Activated T-helper 17 cell treated with anti-CD3 and anti-CD28 coated beads, Interleukin-2, amount 50 U/mL, for 72 hours (primary cell): ENCODE measurements around the gene YPEL1. TPM values are rescaled to one million over a fixed set of nuclear protein-coding genes. Genes with fewer than 3 reads are reported as not detected.

Source experiments
- ATAC-seq: fragments of 150-1000 bp; cut with Tn5 transposase; replicated peaks from 2 replicates; pipeline ENCODE4 v1.10.0; 2021; ENCODE audit warnings: mild to moderate bottlenecking, moderate library complexity
- H3K27ac Mint-ChIP-seq: one replicate; pipeline ENCODE4 v1.8.0; 2022; ENCODE audit warnings: mixed read lengths
- H3K27me3 Mint-ChIP-seq: one replicate; pipeline ENCODE4 v1.8.0; 2022; ENCODE audit warnings: mixed read lengths
- H3K36me3 Mint-ChIP-seq: one replicate; pipeline ENCODE4 v1.8.0; 2022; ENCODE audit warnings: low read depth, mild to moderate bottlenecking, mixed read lengths
- H3K4me1 Mint-ChIP-seq: one replicate; pipeline ENCODE4 v1.8.0; 2022; ENCODE audit warnings: mixed read lengths
- H3K4me3 Mint-ChIP-seq: one replicate; pipeline ENCODE4 v1.8.0; 2022; ENCODE audit warnings: mild to moderate bottlenecking, mixed read lengths
- H3K9me3 Mint-ChIP-seq: one replicate; pipeline ENCODE4 v1.8.0; 2022; ENCODE audit warnings: mixed read lengths
- total RNA-seq, 2 donors: library from RNA; stranded (reverse); gene quantifications; one replicate each; pipeline ENCODE4 v1.2.3, GENCODE V29; 2022

Gene YPEL1
- total RNA-seq: 1 to 10 TPM in 1 of 2 donors, under 1 TPM in 1; 0.91 to 4.6 TPM

DNA sequence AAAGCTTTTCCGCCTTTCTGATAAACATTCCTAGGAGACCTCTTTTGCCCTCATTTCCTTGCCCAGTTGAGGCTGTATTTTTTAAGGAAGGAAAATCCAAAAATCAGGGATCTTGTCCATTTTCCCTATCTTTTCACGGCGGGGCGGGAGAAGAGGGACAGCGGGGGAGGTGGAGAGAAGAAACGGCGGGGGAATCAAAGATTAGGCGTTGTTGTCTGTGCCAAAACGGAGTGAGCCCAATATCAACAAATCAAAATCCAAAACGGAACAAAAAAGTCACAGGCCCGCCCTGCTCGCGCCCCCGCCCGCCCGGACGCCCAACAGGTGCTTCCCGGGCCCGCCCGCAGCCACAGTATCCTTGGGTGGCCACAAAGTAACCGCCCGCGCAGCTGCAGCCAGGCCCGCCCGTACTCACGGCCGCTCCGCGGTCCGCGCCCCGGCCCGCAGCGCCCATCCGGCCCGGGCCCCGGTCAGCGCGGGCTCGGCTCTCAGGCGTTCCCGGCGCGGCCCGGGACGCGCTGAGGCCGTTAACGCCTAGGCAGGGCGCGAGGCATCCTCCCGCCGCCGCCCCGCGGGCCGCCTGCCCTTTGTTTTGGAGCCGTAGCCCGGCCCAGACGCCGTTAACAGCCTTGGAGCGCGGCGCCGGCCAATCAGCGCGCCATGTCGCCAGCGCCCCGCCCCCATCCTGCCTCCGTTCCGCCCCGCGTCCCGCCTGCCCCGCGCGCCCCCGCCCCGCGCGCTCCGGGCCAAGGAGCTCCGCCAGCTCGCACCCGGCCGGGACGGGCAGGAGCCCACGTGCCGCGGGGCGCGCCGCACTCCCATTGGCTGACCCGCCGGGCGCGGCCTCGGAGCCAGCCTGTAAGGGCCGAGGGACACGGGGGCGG, at the start of gene YPEL1:
Gene YPEL1 (minus strand): TSS at position 595 of the 884 bp plus-strand sequence. CDS start 25,050 bp downstream, outside the sequence.
- peak within 1 kb of the TSS; percentile 85 for H3K27ac Mint-ChIP-seq
- peak within 1 kb of the TSS; percentile 90 for H3K4me3 Mint-ChIP-seq
- H3K36me3 Mint-ChIP-seq: no peaks in the 10 kb centered on the region
- H3K27me3 Mint-ChIP-seq: no peaks in the 10 kb centered on the region
- peaks cover 12% of the 10 kb centered on the region for H3K4me1 Mint-ChIP-seq
- peak; percentile 94 for ATAC-seq
- H3K9me3 Mint-ChIP-seq: no peaks in the 10 kb centered on the region

GRCh38 chr22:21780259-21780658, 44.7 kb upstream of the YPEL1 start:
- Mint-ChIP-seq H3K4me1 (peaks cover 4% of the 10 kb centered on the region), H3K27me3 (no peaks in the 10 kb centered on the region), H3K9me3 (no peaks in the 10 kb centered on the region), H3K4me3 (no peak overlapping the region), H3K36me3 (peaks cover 63% of the 10 kb centered on the region), H3K27ac (no peak overlapping the region)
- ATAC-seq: no peak

GRCh38 chr22:21779444-21779843, 43.9 kb upstream of the YPEL1 start:
- Mint-ChIP-seq H3K36me3 (peaks cover 55% of the 10 kb centered on the region), H3K4me3 (no peak overlapping the region), H3K27me3 (no peaks in the 10 kb centered on the region), H3K4me1 (peaks cover 4% of the 10 kb centered on the region), H3K27ac (no peak overlapping the region), H3K9me3 (no peaks in the 10 kb centered on the region)
- no peak for ATAC-seq

DNA sequence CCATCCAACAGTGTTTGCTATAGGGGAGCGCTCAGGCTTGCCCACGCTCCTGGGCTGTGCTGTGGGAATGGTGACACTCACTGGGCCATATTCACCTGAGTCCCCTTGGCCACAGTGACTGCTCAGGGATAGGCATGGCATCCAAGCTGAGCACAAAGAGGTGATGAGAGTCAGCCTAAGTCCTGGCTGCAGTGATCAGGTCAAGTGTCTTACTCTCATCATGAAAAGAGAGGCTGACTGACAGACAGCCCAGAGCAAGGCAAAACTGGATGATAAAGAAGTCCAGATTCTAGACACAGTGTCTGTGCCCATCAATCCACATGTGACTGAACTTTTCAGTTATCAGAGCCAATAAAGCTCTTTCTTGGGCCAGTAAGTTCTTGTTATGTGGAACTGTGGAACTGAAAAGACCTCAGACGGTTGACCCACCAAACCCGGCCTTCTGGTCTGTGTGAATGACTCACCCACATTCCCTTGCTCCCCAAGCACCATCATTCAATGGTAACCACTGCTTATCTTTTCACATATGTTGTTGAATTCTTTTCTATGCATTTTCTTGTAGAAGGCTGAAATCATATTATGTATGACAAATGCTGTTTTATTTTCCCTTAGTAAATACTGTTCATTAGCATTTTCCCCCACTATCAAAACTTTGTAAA, 43.2 kb upstream of the YPEL1 start:
- Mint-ChIP-seq H3K27ac (no peak overlapping the region), H3K27me3 (no peaks in the 10 kb centered on the region), H3K36me3 (peaks cover 49% of the 10 kb centered on the region), H3K4me1 (peaks cover 4% of the 10 kb centered on the region), H3K4me3 (no peak overlapping the region), H3K9me3 (no peaks in the 10 kb centered on the region)
- no peak for ATAC-seq

GRCh38 chr22:21771631-21771976, 36.0 kb upstream of the YPEL1 start:
- no peak overlapping the region for H3K27ac Mint-ChIP-seq
- no peak overlapping the region for H3K4me3 Mint-ChIP-seq
- H3K36me3 Mint-ChIP-seq: peaks cover 74% of the 10 kb centered on the region
- no peak for ATAC-seq
- peaks cover 17% of the 10 kb centered on the region for H3K4me1 Mint-ChIP-seq
- H3K27me3 Mint-ChIP-seq: no peaks in the 10 kb centered on the region
- H3K9me3 Mint-ChIP-seq: no peaks in the 10 kb centered on the region

DNA sequence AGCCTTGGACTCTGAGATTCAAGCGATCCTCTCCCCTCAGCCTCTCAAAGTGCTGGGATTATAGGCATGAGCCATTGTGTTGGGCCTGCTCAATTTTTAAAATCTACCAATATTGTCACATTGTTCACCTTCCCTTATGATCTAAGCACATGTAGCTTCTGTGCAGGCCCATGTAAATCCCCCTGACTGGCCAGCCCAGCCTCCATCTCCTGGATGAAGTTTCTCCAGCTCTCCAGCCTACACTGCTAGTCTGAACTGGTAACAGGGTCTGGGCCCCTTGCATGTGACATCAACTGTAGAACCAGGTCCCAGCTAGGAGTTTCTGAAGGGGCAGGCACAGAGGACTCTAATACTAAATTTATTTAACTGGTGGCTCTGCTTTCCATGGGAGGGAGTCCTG, 32.8 kb upstream of the YPEL1 start:
- H3K36me3 Mint-ChIP-seq: peaks cover 98% of the 10 kb centered on the region
- ATAC-seq: no peak
- no peaks in the 10 kb centered on the region for H3K9me3 Mint-ChIP-seq
- no peak overlapping the region for H3K27ac Mint-ChIP-seq
- H3K4me3 Mint-ChIP-seq: no peak overlapping the region
- H3K4me1 Mint-ChIP-seq: peaks cover 37% of the 10 kb centered on the region
- no peaks in the 10 kb centered on the region for H3K27me3 Mint-ChIP-seq

GRCh38 chr22:21766691-21767462, 31.3 kb upstream of the YPEL1 start:
- peaks cover 100% of the 10 kb centered on the region for H3K36me3 Mint-ChIP-seq
- peak; percentile 78 for ATAC-seq
- H3K4me3 Mint-ChIP-seq: peak overlapping the region; percentile 41
- H3K27me3 Mint-ChIP-seq: no peaks in the 10 kb centered on the region
- peak overlapping the region; percentile 71 for H3K27ac Mint-ChIP-seq
- peaks cover 46% of the 10 kb centered on the region for H3K4me1 Mint-ChIP-seq
- no peaks in the 10 kb centered on the region for H3K9me3 Mint-ChIP-seq

GRCh38 chr22:21765909-21766529, 30.4 kb upstream of the YPEL1 start:
- H3K4me3 Mint-ChIP-seq: peak overlapping the region; percentile 41
- ATAC-seq: no peak
- no peaks in the 10 kb centered on the region for H3K27me3 Mint-ChIP-seq
- H3K36me3 Mint-ChIP-seq: peaks cover 97% of the 10 kb centered on the region
- no peak overlapping the region for H3K27ac Mint-ChIP-seq
- peaks cover 46% of the 10 kb centered on the region for H3K4me1 Mint-ChIP-seq
- H3K9me3 Mint-ChIP-seq: no peaks in the 10 kb centered on the region

- peak; percentile 6 for ATAC-seq
- Mint-ChIP-seq H3K27ac (peak overlapping the region; percentile 33), H3K9me3 (no peaks in the 10 kb centered on the region), H3K36me3 (peaks cover 97% of the 10 kb centered on the region), H3K27me3 (no peaks in the 10 kb centered on the region), H3K4me3 (peak overlapping the region; percentile 24), H3K4me1 (peaks cover 51% of the 10 kb centered on the region)
Observed at GRCh38 chr22:21764038-21764804, 28.6 kb upstream of the YPEL1 start.

DNA sequence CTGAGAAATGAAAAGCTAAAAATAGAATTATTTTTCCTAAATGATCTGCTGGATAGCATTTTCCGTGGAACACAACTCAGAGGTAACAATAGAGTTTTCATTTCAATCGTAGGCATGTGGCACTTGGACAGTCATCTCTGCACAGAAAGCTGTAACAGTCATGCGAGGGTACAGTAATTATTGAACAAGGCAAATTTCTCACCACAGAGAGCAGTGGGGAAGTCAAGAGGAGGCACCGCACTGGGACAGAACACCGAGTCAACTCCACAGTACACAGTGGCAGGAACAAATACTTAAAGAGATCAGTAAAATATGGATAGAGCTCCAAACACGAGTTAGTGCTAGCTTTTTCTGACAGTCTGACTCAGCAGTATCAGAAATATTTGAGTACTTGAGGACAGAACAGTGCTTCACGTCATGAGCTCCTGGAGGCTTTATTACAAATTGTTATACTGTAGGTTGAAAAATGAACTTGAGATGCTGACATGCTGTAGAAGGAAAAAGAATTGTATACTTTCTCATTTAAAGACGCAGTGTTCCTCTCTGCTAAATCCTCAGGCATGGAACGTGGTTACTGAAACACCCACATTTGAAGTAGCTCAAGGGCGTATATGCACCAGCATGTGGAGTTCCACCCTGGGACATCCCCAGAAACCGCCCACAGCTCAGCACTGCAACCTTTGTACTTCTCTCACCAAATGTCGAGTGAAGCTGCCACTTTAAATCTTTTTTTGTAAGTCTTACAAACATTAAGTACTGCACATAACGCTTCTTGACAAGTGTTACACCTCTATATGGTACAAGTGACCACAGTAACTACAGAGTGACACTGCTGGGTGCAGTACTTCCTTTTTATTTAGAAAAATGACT, 27.4 kb upstream of the YPEL1 start:
- peak; percentile 83 for ATAC-seq
- peaks cover 51% of the 10 kb centered on the region for H3K4me1 Mint-ChIP-seq
- H3K9me3 Mint-ChIP-seq: no peaks in the 10 kb centered on the region
- H3K27ac Mint-ChIP-seq: peak overlapping the region; percentile 33
- peaks cover 97% of the 10 kb centered on the region for H3K36me3 Mint-ChIP-seq
- H3K27me3 Mint-ChIP-seq: no peaks in the 10 kb centered on the region
- H3K4me3 Mint-ChIP-seq: peak overlapping the region; percentile 24

DNA sequence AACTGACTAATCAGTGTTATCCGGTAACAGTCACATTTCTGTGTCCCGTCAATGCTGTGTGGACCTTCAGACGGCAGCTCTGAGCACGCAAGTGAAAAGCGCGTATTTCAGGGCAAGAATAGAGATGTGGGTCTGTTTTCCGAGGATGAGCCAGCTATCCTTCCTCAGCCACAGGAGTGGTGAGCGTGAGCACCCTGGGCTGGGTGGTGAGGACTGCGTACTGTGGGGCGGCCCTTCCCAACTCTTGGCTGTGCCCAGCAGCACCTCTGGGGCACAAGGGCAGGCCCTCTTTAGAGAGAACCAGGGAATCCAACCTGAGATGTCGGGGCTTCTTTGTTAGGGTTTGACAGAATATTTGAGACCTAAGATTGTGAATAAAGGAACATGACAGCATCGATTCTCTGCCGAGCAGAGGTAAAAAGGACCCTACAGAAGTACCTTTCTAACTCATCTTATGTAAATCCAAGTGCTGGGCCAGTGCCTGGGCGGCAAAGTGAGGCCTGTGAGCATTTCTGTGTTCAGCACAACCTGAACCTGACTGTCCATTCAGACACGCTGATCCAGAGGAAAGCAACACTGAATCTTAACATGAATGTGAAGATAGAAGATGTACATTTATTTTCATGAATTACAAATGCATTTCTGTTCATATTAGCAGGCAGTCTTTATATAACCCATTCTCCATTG, 26.5 kb upstream of the YPEL1 start:
- peaks cover 97% of the 10 kb centered on the region for H3K36me3 Mint-ChIP-seq
- peak overlapping the region; percentile 24 for H3K4me3 Mint-ChIP-seq
- no peaks in the 10 kb centered on the region for H3K9me3 Mint-ChIP-seq
- H3K27ac Mint-ChIP-seq: peak overlapping the region; percentile 33
- ATAC-seq: no peak
- H3K27me3 Mint-ChIP-seq: no peaks in the 10 kb centered on the region
- peaks cover 43% of the 10 kb centered on the region for H3K4me1 Mint-ChIP-seq

DNA sequence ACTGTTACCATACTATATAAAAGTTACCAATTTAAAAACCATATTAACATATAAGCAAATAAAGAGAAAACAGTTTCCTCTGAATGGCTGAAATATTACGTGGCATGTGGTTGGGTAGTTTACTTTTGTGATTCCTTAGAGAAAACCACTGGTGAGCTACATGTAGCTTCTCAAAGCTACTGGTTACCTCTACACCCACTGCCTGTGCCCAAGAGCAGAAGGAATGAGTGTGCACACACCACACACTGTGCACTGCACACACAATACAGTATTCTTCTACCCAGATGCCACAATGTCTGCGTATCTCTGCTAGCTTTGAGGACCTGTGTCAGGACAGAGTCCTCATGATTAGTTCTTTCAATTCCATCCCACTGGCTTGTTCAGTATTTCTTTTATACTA, 25.5 kb upstream of the YPEL1 start:
- H3K27me3 Mint-ChIP-seq: no peaks in the 10 kb centered on the region
- peaks cover 34% of the 10 kb centered on the region for H3K4me1 Mint-ChIP-seq
- H3K4me3 Mint-ChIP-seq: peak overlapping the region; percentile 18
- H3K9me3 Mint-ChIP-seq: no peaks in the 10 kb centered on the region
- no peak overlapping the region for H3K27ac Mint-ChIP-seq
- ATAC-seq: peak; percentile 80
- H3K36me3 Mint-ChIP-seq: peaks cover 89% of the 10 kb centered on the region
